ENCODE results near the gene SORBS1.

The SORBS1 gene

GRCh38 chr10:95335933-95336699 lies 225.1 kb downstream of the SORBS1 start:
- no peak for FAIRE-seq

GRCh38 chr10:95334805-95335144 lies 226.4 kb downstream of the SORBS1 start:
- no peak for FAIRE-seq

GRCh38 chr10:95333997-95334804 lies 227.0 kb downstream of the SORBS1 start:
- no peak for FAIRE-seq

- FAIRE-seq: no peak
Measured at GRCh38 chr10:95332666-95333249, 228.4 kb downstream of the SORBS1 start.

GRCh38 chr10:95331596-95332130 lies 229.5 kb downstream of the SORBS1 start:
- FAIRE-seq: no peak

- FAIRE-seq: no peak
Measured at GRCh38 chr10:95330966-95331453, 230.2 kb downstream of the SORBS1 start.

GRCh38 chr10:95329296-95329695 lies 231.9 kb downstream of the SORBS1 start:
- no peak for FAIRE-seq

GRCh38 chr10:95328013-95328412 lies 233.2 kb downstream of the SORBS1 start:
- FAIRE-seq: no peak

GRCh38 chr10:95327367-95327766 lies 233.8 kb downstream of the SORBS1 start:
- peak; percentile 51 for FAIRE-seq

GRCh38 chr10:95326396-95326795 lies 234.8 kb downstream of the SORBS1 start:
- no peak for FAIRE-seq

- FAIRE-seq: no peak
Measured at GRCh38 chr10:95325863-95326262, 235.3 kb downstream of the SORBS1 start.

GRCh38 chr10:95324436-95325268 lies 236.5 kb downstream of the SORBS1 start:
- FAIRE-seq: no peak

- peak; percentile 43 for FAIRE-seq
Measured at GRCh38 chr10:95321554-95322301, 239.4 kb downstream of the SORBS1 start.

GRCh38 chr10:95319239-95319638 lies 241.9 kb downstream of the SORBS1 start:
- no peak for FAIRE-seq

- no peak for FAIRE-seq
Measured at GRCh38 chr10:95315509-95315908, 245.7 kb downstream of the SORBS1 start.

GRCh38 chr10:95314192-95314918 lies 246.8 kb downstream of the SORBS1 start:
- no peak for FAIRE-seq

GRCh38 chr10:95312986-95313495 lies 248.1 kb downstream of the SORBS1 start:
- FAIRE-seq: no peak

- no peak for FAIRE-seq
Measured at GRCh38 chr10:95312257-95312656, 248.9 kb downstream of the SORBS1 start.

GRCh38 chr10:95309958-95310357 lies 251.2 kb downstream of the SORBS1 start:
- FAIRE-seq: no peak

- FAIRE-seq: no peak
Measured at GRCh38 chr10:95308389-95309302, 252.5 kb downstream of the SORBS1 start.

Measured in islet of Langerhans (tissue), 1 donor.